Breast epithelium (tissue), 4 donors: ENCODE results near the gene STX8. TPM values are rescaled to one million over a fixed set of nuclear protein-coding genes. Genes with fewer than 3 reads are reported as not detected.

Experiments
- DNase-seq, 2 donors: peaks; one replicate each; pipeline ENCODE4 v3.0.0-alpha.2; 2019; ENCODE audit warnings: low spot score in 2 of 2
- H3K27ac ChIP-seq, 2 donors: fragments of 200-600 bp; sonication (generic) in 1 of 2; one replicate each; pipeline ENCODE4 v1.5.1; 2016 to 2019; ENCODE audit warnings: mild to moderate bottlenecking in 1 of 2
- H3K27me3 ChIP-seq, 2 donors: fragments of 200-600 bp; sonication (generic) in 1 of 2; one replicate each; pipeline versions ENCODE4 v1.5.1 to v1.6.0; 2017 to 2019; ENCODE audit warnings: control low read depth in 1 of 2, mild to moderate bottlenecking in 1 of 2
- H3K36me3 ChIP-seq: fragments of 200-600 bp; one replicate; pipeline ENCODE4 v1.5.1; 2019
- H3K4me1 ChIP-seq, 2 donors: fragments of 200-600 bp; sonication (generic); one replicate each; pipeline ENCODE4 v1.5.1; 2016 to 2019; ENCODE audit warnings: control low read depth in 1 of 2
- H3K4me3 ChIP-seq, 3 donors: fragments of 200-600 bp; sonication (generic); 1 replicate in 2 of 3; 2 replicates in 1 of 3; pipeline ENCODE4 v1.5.1; 2016 to 2019; ENCODE audit warnings: mild to moderate bottlenecking in 3 of 3, moderate library complexity in 2 of 3
- H3K9me3 ChIP-seq, 2 donors: fragments of 200-600 bp; sonication (generic) in 1 of 2; one replicate each; pipeline ENCODE4 v1.5.1; 2016 to 2019; ENCODE audit warnings: control low read depth in 1 of 2
- POLR2A ChIP-seq: fragments of 450-650 bp; IDR thresholded peaks from one replicate; pipeline ENCODE4 v1.6.1; 2016; ENCODE audit warnings: antibody characterized with exemption, mild to moderate bottlenecking, moderate library complexity
- POLR2AphosphoS5 ChIP-seq, 3 donors: sonication (generic); formaldehyde crosslinking; IDR thresholded peaks; one replicate each; pipeline ENCODE4 v1.6.1; 2017; ENCODE audit warnings: antibody characterized with exemption in 3 of 3
- intact Hi-C: fragments of 100-400 bp; cut with DNase I; formaldehyde crosslinking; loops from one replicate; pipeline ENCODE4 v1.15.1; 2023; ENCODE audit warnings: low total_unique reads
- total RNA-seq, 3 donors: library from RNA; depleted of rRNA; stranded (reverse); fragments of >200 nt; gene quantifications; one replicate each; pipeline ENCODE4 v1.1.0, GENCODE V29; 2016
- TF ChIP-seq, protein P1 (sequence below), 3 donors: fragments of 450-650 bp; IDR thresholded peaks; one replicate each; pipeline ENCODE4 v1.5.1; 2016 to 2017; ENCODE audit warnings: antibody characterized with exemption in 3 of 3, mild to moderate bottlenecking in 3 of 3, moderate library complexity in 3 of 3

STX8 gene
- total RNA-seq, 3 donors from 2014 or later, result 54.1 to 101 (median 60.4) TPM

DNA sequence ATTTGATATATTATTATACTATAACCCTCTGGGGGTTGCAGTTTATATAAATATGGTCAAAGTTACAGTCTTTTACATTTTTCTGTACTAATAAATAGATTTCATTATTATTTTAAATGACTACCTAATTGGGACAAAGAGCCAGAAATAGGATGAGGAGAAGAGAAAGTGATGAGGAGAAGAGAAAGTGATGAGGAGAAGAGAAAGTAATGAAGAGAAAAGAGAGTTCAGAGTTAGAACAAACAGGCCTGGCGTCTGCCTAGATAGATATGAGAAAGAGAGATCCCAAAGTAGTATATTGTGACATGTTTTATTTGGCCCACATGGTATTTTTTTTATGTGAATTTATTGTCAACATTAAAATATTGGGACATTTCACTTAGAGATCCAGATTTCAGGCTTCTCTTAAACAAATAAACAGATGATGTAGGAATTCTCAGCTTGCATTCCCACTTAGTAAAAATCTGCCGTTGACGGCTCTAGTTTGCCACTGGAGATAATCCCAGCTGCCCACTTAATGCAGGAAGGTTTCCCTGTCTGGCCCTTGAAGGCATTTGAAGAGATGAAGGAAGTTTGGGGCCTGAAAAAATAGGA is 210.7 kb downstream of the STX8 start:
- no peaks in the 10 kb centered on the region for H3K27me3 ChIP-seq
- H3K9me3 ChIP-seq, result no peaks in the 10 kb centered on the region
- peaks cover 0 to 5% of the 10 kb centered on the region in 2 donors for H3K4me1 ChIP-seq
- DNase-seq, result no peak
- intact Hi-C loops, result no loop called here
- TF ChIP-seq, protein P1, sequence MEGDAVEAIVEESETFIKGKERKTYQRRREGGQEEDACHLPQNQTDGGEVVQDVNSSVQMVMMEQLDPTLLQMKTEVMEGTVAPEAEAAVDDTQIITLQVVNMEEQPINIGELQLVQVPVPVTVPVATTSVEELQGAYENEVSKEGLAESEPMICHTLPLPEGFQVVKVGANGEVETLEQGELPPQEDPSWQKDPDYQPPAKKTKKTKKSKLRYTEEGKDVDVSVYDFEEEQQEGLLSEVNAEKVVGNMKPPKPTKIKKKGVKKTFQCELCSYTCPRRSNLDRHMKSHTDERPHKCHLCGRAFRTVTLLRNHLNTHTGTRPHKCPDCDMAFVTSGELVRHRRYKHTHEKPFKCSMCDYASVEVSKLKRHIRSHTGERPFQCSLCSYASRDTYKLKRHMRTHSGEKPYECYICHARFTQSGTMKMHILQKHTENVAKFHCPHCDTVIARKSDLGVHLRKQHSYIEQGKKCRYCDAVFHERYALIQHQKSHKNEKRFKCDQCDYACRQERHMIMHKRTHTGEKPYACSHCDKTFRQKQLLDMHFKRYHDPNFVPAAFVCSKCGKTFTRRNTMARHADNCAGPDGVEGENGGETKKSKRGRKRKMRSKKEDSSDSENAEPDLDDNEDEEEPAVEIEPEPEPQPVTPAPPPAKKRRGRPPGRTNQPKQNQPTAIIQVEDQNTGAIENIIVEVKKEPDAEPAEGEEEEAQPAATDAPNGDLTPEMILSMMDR (IDR thresholded peaks at IDR 0.05), result no peak
- TF ChIP-seq POLR2A (no peak), POLR2AphosphoS5 (IDR thresholded peaks at IDR 0.05) (no peak)
- H3K4me3 ChIP-seq, result no peak overlapping the region
- no peak overlapping the region for H3K27ac ChIP-seq
- H3K36me3 ChIP-seq, result no peaks in the 10 kb centered on the region

DNA sequence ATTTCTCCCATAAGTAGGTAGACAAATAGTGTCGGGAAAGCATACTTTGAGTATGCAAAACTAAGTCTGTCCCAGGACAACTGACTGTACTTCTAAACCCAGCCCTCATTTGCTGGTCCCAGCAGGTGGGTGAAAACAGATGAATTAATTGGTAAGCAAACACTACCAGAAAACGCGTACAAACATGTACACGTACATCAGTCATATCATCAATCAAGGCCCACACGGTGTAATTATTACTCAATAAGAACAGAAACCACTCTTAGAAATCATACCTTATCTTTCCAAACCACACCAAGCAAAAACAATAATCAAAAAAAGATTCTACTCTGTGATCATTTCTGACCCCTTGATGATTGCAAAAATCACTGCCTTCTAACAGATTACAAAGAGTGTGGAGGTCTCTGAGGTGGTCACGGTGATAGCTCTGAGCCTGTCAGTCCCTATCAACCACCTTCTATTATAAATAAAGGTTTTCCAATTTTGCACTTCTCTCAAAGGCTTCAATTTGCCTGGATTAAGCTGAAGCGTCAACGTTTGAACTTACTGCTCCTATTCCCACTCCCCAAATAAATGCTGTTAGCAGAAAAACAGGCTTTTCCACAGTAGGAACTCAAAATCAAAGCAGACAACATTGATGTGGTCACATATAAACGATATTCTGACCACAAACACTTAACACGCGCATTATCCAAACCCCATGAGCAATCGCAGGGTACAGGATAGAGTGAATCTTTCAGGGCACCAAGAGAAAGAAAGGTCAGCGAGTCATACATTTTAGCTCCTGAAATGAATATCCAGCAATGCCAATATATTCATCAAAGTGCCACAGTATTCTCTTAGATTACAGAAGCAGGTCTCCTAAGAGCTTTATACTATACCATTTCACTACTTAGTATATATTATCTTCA is 211.9 kb downstream of the STX8 start:
- DNase-seq, result no peak
- TF ChIP-seq POLR2A (no peak), POLR2AphosphoS5 (IDR thresholded peaks at IDR 0.05) (no peak)
- TF ChIP-seq, protein P1 (IDR thresholded peaks at IDR 0.05), result no peak
- intact Hi-C loops, result no loop called here

DNA sequence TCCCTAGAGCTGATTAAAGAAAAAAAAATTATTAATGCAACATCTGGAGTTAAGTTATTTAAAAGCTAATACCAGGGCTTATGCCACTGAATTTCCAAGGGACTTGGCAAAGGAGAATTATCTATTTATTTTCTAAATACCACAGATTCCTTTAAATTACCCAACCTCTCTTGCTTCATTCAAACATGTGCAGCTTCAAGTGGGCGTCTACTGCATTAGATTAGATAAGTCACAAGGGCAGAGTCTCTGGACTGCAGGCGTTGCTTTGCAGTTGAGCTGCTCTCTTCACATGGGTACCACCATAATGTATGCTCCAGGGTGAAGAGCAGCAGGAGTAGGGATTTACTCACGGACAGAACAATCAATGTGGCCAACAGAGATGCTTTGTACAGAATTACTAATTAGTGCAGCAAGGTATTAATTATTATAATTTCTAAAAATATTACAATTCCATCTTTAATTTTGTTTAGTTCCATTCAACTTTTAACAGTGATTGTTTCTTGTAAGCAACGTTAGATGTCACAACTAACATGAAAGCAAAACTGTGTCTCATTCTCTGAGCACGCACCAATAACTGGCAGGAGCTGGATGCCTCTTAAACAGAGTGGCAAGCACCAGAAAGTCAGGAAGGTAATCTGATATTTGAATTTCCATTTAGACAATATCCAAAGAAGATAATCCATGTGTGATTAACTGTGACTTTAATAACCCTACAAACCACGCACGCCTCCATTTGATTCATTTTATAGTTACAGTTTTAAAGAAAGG is 214.2 kb downstream of the STX8 start:
- no peak overlapping the region for H3K4me3 ChIP-seq
- DNase-seq, result no peak
- no peaks in the 10 kb centered on the region for H3K36me3 ChIP-seq
- H3K4me1 ChIP-seq, result peaks cover 0 to 5% of the 10 kb centered on the region in 2 donors
- H3K9me3 ChIP-seq, result no peaks in the 10 kb centered on the region
- no peaks in the 10 kb centered on the region for H3K27me3 ChIP-seq
- TF ChIP-seq, protein P1 (IDR thresholded peaks at IDR 0.05), result no peak
- no peak for TF ChIP-seq POLR2AphosphoS5 (IDR thresholded peaks at IDR 0.05)
- no peak for TF ChIP-seq POLR2A
- intact Hi-C loops, result no loop called here
- no peak overlapping the region for H3K27ac ChIP-seq

More for the DNA sequence above, 211.9 kb downstream of the STX8 start:
- Histone ChIP-seq H3K36me3 (no peaks in the 10 kb centered on the region), H3K27ac (no peak overlapping the region), H3K27me3 (no peaks in the 10 kb centered on the region), H3K4me3 (no peak overlapping the region), H3K9me3 (no peaks in the 10 kb centered on the region), H3K4me1 (peaks cover 0 to 5% of the 10 kb centered on the region in 2 donors)

DNA sequence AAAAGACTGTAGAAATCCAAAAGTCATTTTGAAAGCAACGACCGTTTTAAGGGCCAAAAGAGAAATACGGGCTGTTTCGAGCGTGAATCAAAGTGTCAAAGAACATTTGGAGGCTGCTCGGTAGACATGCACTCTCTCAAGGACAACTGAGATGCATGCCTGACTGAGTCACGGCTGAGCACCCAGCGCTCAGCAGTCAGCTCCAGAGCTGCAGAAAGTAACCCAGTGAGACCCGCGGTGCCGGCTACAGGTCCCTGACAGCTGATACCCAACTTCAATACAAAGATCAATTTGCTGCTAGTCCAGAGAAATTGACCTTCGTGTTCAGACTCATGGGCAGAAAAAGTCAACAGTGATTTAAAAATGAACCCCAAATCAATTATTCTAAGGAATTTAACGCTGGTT is 214.9 kb downstream of the STX8 start:
- Histone ChIP-seq H3K27ac (no peak overlapping the region), H3K27me3 (no peaks in the 10 kb centered on the region), H3K36me3 (no peaks in the 10 kb centered on the region), H3K9me3 (no peaks in the 10 kb centered on the region), H3K4me3 (no peak overlapping the region), H3K4me1 (peaks cover 0 to 5% of the 10 kb centered on the region in 2 donors)
- DNase-seq, result no peak
- intact Hi-C loops, result no loop called here
- TF ChIP-seq POLR2AphosphoS5 (IDR thresholded peaks at IDR 0.05), result no peak
- TF ChIP-seq, protein P1 (IDR thresholded peaks at IDR 0.05), result no peak
- no peak for TF ChIP-seq POLR2A
